Tibial nerve (tissue), 4 donors: ENCODE results near the gene LAMB2. TPM values are rescaled to one million over a fixed set of nuclear protein-coding genes. Genes with fewer than 3 reads are reported as not detected.
A peak's percentile ranks its signal among the peaks of the same experiment; 100 is the strongest.

Experiments
- DNase-seq, 2 donors: peaks; one replicate each; pipeline ENCODE4 v3.0.0-alpha.2; 2019; ENCODE audit warnings: low spot score in 2 of 2
- H3K27ac ChIP-seq, 4 donors: fragments of 200-600 bp; sonication (generic) in 3 of 4; one replicate each; pipeline ENCODE4 v1.5.1; 2017 to 2019; ENCODE audit warnings: mild to moderate bottlenecking in 1 of 4
- H3K27me3 ChIP-seq, 2 donors: fragments of 200-600 bp; sonication (generic) in 1 of 2; one replicate each; pipeline versions ENCODE4 v1.5.1 to v1.6.0; 2017 to 2019
- H3K36me3 ChIP-seq, 3 donors: fragments of 200-600 bp; sonication (generic); one replicate each; pipeline ENCODE4 v1.5.1; 2018 to 2019
- H3K4me1 ChIP-seq, 4 donors: fragments of 200-600 bp; sonication (generic) in 3 of 4; one replicate each; pipeline ENCODE4 v1.5.1; 2017 to 2019
- H3K4me3 ChIP-seq, 4 donors: fragments of 200-600 bp; sonication (generic) in 3 of 4; one replicate each; pipeline ENCODE4 v1.5.1; 2017 to 2019; ENCODE audit warnings: mild to moderate bottlenecking in 1 of 4, moderate library complexity in 1 of 4
- H3K9me3 ChIP-seq, 4 donors: fragments of 200-600 bp; sonication (generic) in 3 of 4; one replicate each; pipeline ENCODE4 v1.5.1; 2017 to 2019
- CTCF ChIP-seq, 5 experiments: fragments of 200-600 bp in 3 of 5; fragments of 450-650 bp in 2 of 5; sonication (generic) in 3 of 5; IDR thresholded peaks; one replicate each; pipeline ENCODE4 v1.5.1; 2016 to 2019; ENCODE audit warnings: antibody characterized with exemption in 5 of 5, mild to moderate bottlenecking in 3 of 5, moderate library complexity in 2 of 5
- EP300 ChIP-seq, 2 donors: sonication (generic); formaldehyde crosslinking; IDR thresholded peaks; one replicate each; pipeline ENCODE4 v1.6.1; 2017; ENCODE audit warnings: antibody characterized with exemption in 2 of 2, mild to moderate bottlenecking in 1 of 2
- POLR2A ChIP-seq, 2 donors: fragments of 450-650 bp; IDR thresholded peaks; one replicate each; pipeline ENCODE4 v1.6.1; 2017; ENCODE audit warnings: antibody characterized with exemption in 2 of 2, mild to moderate bottlenecking in 2 of 2, moderate library complexity in 2 of 2
- WGBS, 2 donors: methylation state at CpG; one replicate each; pipeline ENCODE4 v1.1.5; 2018; 5-methylcytosine and 5-hydroxymethylcytosine counted together
- total RNA-seq, 4 donors: library from RNA; depleted of rRNA; stranded (reverse); fragments of >200 nt; gene quantifications; one replicate each; pipeline ENCODE4 v1.1.0, GENCODE V29; 2016

LAMB2 gene
- total RNA-seq, 4 donors from 2014 or later = 589 to 844 (median 649) TPM

DNA sequence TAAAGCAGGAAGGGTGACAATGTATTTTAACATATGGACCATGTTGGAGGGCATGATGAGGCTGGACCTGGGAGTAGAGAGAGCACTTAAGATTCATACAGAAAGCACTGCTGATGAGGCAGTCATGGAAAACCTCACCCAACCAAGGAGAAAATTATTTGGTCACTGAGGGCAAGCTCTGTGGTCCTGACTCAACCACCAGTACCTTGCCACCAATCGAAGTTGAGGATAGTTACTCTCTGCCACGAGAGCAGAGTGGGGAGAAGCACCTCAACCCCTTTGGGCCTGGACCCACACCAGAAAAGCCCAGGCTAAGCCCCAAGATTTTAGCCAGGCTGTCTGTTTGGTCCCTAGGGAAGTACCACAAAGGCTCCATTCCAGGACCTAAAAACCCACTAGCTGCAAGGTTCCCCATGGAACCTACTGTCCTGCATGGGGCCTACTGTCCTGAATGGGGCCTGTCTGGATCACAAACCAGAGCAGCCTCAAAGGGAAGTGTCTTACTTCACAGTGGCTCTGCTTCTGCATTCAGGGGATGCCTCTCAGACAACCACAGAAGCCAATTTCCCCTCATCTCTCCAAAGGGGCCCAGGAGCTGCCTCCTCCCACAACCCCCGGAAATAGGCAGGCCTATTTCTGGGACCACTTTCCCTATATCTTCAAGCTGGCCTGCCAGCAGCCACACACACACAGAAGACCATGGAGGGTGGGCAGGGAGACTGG lies 29.1 kb upstream of the LAMB2 start:
- TF ChIP-seq POLR2A (IDR thresholded peaks at IDR 0.05) (no peak), CTCF (IDR thresholded peaks at IDR 0.05) (no peak), EP300 (IDR thresholded peaks at IDR 0.05) (no peak)
- no peaks in the 10 kb centered on the region for H3K27me3 ChIP-seq
- H3K4me3 ChIP-seq = no peak overlapping the region
- WGBS, 2 donors = 74 to 78% methylated on average over 3 of the region's 3 CpGs
- H3K4me1 ChIP-seq = peaks cover 0 to 42% (median 7%) of the 10 kb centered on the region in 4 donors
- no peak for DNase-seq
- peaks cover 0 to 41% (median 0%) of the 10 kb centered on the region in 3 donors for H3K36me3 ChIP-seq
- H3K9me3 ChIP-seq = no peaks in the 10 kb centered on the region
- no peak overlapping the region for H3K27ac ChIP-seq

GRCh38 chr3:49161197-49161596 lies 28.3 kb upstream of the LAMB2 start:
- Histone ChIP-seq H3K4me3 (no peak overlapping the region), H3K27me3 (no peaks in the 10 kb centered on the region), H3K27ac (no peak overlapping the region), H3K9me3 (no peaks in the 10 kb centered on the region), H3K4me1 (peaks cover 0 to 35% (median 4%) of the 10 kb centered on the region in 4 donors), H3K36me3 (peaks cover 0 to 41% (median 0%) of the 10 kb centered on the region in 3 donors)
- 88 to 92% methylated on average over 2 of the region's 2 CpGs for WGBS, 2 donors
- no peak for TF ChIP-seq POLR2A (IDR thresholded peaks at IDR 0.05)
- TF ChIP-seq CTCF (IDR thresholded peaks at IDR 0.05) = no peak
- no peak for TF ChIP-seq EP300 (IDR thresholded peaks at IDR 0.05)
- DNase-seq = no peak

DNA sequence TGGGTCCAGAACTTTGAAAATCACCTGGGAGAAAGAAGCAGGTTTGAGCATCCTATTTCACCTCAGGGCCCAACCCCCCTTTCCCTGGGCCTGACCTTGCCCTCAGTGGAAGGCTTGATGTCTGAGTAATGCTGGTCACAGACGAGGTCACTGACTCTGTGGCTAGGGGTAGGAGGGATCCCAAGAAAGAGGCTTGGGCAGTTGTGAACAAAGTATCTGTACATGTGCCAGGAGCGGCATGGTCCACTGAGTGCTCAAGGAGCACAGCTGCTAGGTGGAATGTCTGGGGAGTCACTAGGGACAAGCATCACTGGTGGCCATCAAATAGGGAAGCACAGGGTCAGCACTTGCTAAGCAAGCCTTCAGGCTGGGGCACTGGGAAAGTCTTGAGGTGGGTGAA lies 25.9 kb upstream of the LAMB2 start:
- TF ChIP-seq EP300 (IDR thresholded peaks at IDR 0.05) (no peak), POLR2A (IDR thresholded peaks at IDR 0.05) (no peak), CTCF (IDR thresholded peaks at IDR 0.05) (no peak)
- DNase-seq = no peak
- peaks cover 0 to 17% (median 0%) of the 10 kb centered on the region in 4 donors for H3K4me1 ChIP-seq
- H3K27me3 ChIP-seq = no peaks in the 10 kb centered on the region
- H3K9me3 ChIP-seq = no peaks in the 10 kb centered on the region
- H3K4me3 ChIP-seq = no peak overlapping the region
- 40 to 41% methylated on average over 2 of the region's 2 CpGs for WGBS, 2 donors
- H3K27ac ChIP-seq = no peak overlapping the region
- peaks cover 0 to 36% (median 0%) of the 10 kb centered on the region in 3 donors for H3K36me3 ChIP-seq

DNA sequence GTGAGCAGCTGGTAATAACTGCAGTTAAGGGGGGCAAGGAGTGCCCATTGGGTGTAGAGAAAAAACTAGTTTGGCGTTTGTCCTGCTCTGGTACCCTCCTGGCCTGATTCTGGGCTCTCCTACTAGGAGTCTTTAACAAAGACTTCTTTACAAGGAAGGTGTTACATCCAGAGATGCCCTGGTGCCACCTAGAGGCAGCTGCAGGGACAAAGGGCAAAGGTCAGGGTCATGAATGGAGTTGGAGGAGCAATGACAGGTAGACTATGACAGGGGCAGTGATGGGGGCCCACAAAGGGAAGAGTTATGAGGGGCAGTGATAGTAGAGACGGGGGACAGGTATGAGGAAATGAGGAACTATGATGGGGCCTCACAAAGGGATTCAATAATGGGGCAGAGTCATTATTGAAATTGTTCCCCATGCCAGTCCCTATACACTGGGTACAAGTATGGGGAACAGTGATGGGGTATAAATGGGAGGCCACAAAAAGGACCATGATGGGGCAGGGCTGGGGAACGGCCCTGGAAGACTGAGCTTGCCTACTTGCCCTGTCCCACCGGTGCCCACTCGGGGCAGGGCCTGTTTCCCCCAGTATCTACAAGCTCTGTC lies 25.4 kb upstream of the LAMB2 start:
- peaks cover 0 to 30% (median 0%) of the 10 kb centered on the region in 3 donors for H3K36me3 ChIP-seq
- H3K4me1 ChIP-seq = peaks cover 0 to 12% (median 0%) of the 10 kb centered on the region in 4 donors
- no peaks in the 10 kb centered on the region for H3K9me3 ChIP-seq
- DNase-seq = peak in 1 of 2 donors; percentile 36
- WGBS, 2 donors = 61 to 70% methylated on average over 5 of the region's 5 CpGs
- no peak overlapping the region for H3K27ac ChIP-seq
- no peak for TF ChIP-seq EP300 (IDR thresholded peaks at IDR 0.05)
- TF ChIP-seq CTCF (IDR thresholded peaks at IDR 0.05) = peak in 3 of 5 experiments; percentile 24 to 44 (median 36)
- no peaks in the 10 kb centered on the region for H3K27me3 ChIP-seq
- H3K4me3 ChIP-seq = no peak overlapping the region

GRCh38 chr3:49157289-49157688 lies 24.4 kb upstream of the LAMB2 start:
- peaks cover 0 to 21% (median 0%) of the 10 kb centered on the region in 3 donors for H3K36me3 ChIP-seq
- peaks cover 0 to 5% (median 0%) of the 10 kb centered on the region in 4 donors for H3K4me1 ChIP-seq
- no peaks in the 10 kb centered on the region for H3K9me3 ChIP-seq
- no peak for TF ChIP-seq CTCF (IDR thresholded peaks at IDR 0.05)
- no peak for TF ChIP-seq EP300 (IDR thresholded peaks at IDR 0.05)
- no peak for TF ChIP-seq POLR2A (IDR thresholded peaks at IDR 0.05)
- WGBS, 2 donors = 65 to 74% methylated on average over 1 of the region's 1 CpG
- H3K4me3 ChIP-seq = no peak overlapping the region
- no peak overlapping the region for H3K27ac ChIP-seq
- DNase-seq = no peak
- H3K27me3 ChIP-seq = no peaks in the 10 kb centered on the region
